ENCODE results near the gene ZFC3H1.

- no peak for TF ChIP-seq CTCF (IDR thresholded peaks at IDR 0.05; ENCODE audit: insufficient read depth, low read length, poor library complexity, severe bottlenecking)
- TF ChIP-seq EZH2phosphoT487 (conservative IDR thresholded peaks at IDR 0.05; ENCODE audit: low read length) = no peak
These were observed 8.2 kb upstream of the ZFC3H1 start for GRCh38 chr12:71671816-71672215.
